Fibroblast of mammary gland (primary cell): ENCODE data around the gene EIF4ENIF1.

Experiments
- DNase-seq: peaks from one replicate; pipeline ENCODE4 v3.0.0-alpha.2; 2010; ENCODE audit warnings: low read depth
- H3K4me3 ChIP-seq: 2 replicates; pipeline ENCODE4 v1.5.1; 2011; ENCODE audit warnings: low read depth, mild to moderate bottlenecking, low read length, moderate library complexity; ENCODE audit not compliant: control insufficient read depth
- TF ChIP-seq, protein P1 (sequence below): conservative IDR thresholded peaks from 2 replicates; pipeline ENCODE4 v1.5.1; 2011; ENCODE audit warnings: low read depth, low read length, inconsistent platforms; ENCODE audit not compliant: control insufficient read depth, insufficient read depth

EIF4ENIF1 gene

DNA sequence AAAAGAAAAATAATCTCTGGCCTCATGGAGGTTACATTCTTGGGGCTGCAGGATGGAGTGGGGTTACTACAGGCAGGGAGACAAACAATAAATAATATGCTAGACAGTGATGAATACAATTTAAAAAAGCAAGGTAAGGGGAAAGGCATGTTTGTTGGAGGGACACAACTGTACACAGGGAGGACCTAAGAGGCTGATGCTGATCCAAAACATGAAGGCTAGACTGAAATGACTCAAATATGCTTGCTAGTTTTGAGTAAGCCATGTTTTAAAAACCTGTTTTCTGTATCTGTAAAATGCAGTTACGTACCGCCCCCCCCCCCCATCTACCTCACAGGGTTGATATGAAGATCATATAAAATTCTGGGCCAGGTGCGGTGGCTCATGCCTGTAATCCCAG, 44.0 kb downstream of the EIF4ENIF1 start:
- H3K4me3 ChIP-seq: no peak overlapping the region
- DNase-seq: no peak
- TF ChIP-seq, protein P1, sequence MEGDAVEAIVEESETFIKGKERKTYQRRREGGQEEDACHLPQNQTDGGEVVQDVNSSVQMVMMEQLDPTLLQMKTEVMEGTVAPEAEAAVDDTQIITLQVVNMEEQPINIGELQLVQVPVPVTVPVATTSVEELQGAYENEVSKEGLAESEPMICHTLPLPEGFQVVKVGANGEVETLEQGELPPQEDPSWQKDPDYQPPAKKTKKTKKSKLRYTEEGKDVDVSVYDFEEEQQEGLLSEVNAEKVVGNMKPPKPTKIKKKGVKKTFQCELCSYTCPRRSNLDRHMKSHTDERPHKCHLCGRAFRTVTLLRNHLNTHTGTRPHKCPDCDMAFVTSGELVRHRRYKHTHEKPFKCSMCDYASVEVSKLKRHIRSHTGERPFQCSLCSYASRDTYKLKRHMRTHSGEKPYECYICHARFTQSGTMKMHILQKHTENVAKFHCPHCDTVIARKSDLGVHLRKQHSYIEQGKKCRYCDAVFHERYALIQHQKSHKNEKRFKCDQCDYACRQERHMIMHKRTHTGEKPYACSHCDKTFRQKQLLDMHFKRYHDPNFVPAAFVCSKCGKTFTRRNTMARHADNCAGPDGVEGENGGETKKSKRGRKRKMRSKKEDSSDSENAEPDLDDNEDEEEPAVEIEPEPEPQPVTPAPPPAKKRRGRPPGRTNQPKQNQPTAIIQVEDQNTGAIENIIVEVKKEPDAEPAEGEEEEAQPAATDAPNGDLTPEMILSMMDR: no peak

DNA sequence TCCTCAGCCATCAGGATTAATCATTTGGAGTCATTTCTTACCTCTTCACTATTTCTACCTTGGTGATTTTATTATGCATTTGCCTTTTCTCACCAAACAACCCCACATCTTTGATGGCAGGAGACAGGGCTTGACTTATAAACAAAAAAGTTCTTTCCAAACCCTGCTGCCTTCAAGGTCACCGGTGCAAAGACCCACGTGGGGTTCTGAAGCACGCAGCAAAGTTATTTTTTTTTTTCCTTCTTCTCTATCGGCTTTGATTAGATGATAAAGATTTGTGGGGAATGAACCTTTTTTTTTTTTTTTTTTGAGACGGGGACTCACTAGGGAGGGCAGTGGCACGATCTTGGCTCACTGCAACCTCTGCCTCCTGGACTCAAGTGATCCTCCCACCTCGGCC, 46.1 kb downstream of the EIF4ENIF1 start:
- TF ChIP-seq, protein P1: no peak
- DNase-seq: no peak
- H3K4me3 ChIP-seq: no peak overlapping the region

DNA sequence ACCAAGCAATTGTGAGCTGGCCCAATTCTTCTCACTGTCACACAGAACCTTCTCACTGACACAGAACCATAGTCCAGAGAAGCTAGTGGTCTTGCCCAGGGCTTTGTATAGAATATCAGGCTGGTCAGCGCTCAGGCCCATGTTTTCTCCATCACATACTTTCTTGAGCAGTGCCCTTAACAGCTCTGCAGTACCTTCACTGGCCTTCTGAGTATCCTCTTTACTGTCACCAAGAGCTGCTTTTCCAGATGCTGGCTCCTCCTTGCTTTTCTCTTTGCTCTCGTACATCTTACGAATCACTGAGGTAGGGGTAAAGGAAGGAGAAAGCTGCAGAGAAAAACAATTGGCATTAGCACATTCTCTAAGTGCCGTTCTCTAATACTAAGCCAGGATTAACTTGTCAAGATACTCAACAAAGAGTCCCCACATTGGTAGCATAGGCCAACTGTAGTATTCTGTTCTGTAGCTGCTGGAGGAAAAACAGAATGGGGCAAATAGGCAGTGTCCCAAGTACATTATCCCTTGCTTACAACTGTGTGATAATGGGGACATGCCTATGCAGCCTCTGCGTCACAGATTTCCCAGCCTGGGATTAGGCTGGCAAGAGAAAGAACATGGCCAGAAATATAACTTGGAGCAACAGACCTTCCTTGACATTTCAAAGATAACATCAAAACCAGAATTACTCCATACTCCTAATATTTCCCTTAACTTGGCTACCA, 46.7 kb downstream of the EIF4ENIF1 start:
- TF ChIP-seq, protein P1: no peak
- DNase-seq: no peak
- H3K4me3 ChIP-seq: no peak overlapping the region

DNA sequence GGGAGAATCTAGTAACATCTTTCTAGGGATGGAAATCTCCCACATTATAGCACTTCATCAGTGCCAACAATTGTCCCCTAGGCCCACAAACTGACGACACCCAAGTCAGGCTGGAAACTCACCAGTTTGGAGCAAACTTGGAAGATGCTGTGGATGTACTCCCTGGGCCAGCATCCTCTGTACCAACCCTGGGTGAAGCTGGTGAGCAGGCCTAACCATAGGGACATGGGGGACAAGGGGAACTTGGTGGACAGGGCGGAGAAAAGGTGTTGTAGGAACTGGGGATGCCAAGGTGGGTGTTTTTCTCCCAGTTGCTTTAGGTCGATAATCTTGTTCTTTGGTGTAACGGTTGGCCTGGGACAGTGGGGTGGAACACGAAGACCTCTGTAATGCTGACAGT, 48.0 kb downstream of the EIF4ENIF1 start:
- H3K4me3 ChIP-seq: no peak overlapping the region
- TF ChIP-seq, protein P1: no peak
- no peak for DNase-seq

DNA sequence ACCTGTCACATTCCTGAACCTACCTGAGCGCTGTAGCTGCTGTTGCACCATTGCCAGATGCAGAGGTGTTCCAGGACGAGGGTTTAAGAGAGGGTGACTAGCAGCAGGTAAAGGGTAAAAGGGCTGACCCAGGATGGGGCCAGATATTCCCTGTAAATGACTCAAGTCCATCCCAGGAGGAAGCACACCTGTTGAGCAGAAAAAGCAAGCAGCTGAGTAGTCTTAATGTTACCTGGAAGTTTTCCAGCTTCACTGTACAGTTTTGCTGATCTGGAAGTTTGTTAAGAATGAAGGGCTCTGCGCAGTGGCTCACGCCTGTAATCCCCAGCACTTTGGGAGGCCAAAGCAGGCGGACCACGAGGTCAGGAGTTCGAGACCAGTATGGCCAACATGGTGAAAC, 49.0 kb downstream of the EIF4ENIF1 start:
- TF ChIP-seq, protein P1: no peak
- H3K4me3 ChIP-seq: no peak overlapping the region
- DNase-seq: no peak

DNA sequence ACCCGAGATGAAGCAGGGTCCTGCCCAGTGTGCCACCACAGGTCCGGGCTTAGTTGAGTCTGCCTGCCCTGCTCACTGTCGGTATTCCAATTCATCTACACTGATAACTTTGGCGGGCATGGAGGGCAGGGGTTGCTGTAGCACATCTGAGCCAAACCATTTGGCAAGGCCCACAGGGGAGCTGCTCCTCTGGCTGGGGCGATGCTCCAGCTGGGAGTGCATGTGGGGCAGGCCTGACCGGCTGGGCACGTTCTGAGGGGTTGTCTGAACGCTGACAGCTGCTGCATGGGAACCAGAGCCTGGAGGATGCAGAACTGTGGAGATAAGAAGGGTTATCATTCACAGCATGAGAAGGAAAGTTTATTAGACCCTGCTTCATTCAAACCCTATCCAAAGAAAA, 49.8 kb downstream of the EIF4ENIF1 start:
- TF ChIP-seq, protein P1: no peak
- H3K4me3 ChIP-seq: no peak overlapping the region
- DNase-seq: no peak

DNA sequence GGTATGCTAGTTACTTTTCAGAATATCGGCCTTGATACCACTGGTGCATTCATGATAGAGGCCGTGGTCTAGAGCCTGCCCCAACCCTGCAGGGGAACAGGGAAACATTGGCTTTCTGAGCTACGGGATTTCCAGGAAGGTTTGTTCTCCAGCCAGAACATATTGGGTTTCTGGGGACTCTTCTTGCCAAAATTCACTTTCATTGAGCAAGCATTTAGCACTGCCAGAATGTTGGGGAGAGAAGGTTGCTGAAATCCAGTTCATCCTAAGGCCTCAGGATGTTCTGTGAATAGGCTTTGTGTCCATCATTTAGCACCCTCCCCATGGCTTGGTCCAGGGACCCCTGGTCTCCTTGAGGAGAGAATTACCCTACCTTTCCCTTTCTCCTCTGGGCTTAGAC, 53.5 kb downstream of the EIF4ENIF1 start:
- no peak overlapping the region for H3K4me3 ChIP-seq
- DNase-seq: peak; percentile 26
- TF ChIP-seq, protein P1: no peak
